ENCODE data around the gene LGMN. TPM values are rescaled to one million over a fixed set of nuclear protein-coding genes. Genes with fewer than 3 reads are reported as not detected.

Gene LGMN
- total RNA-seq, 1 experiment from 2014 or later: 94.2 TPM

DNA sequence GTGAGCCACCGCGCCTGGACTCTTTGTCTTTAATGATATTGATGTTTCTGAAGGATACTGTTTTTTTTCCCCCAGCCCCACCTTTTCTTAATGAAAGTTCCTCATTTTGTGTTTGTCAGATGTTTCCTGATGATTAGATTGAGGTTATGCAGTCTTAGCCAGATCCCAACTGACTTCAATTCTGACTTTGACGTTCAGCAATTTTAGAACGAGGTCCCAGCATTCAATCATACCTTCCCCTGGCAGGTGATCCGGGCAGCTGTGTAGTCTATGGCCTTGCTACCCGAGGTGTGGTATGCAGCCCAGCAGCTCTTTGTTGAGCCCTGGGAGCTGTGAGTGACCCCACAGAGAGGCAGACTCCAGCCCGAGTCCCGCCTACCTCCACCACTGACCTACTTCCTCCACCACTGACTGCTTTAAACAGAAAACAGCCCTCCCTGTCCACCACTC is 82.7 kb downstream of the LGMN start:
- H3K27me3 ChIP-seq (replicated peaks; ENCODE audit: control insufficient read depth, insufficient read depth, low read length): no peaks in the 10 kb centered on the region
- DNase-seq: no peak
- POLR2A ChIA-PET: no interaction called here
- no peaks in the 10 kb centered on the region; the same call in 1 of the 2 replicates for H3K36me3 ChIP-seq (ENCODE audit: control insufficient read depth, insufficient read depth, low read length)
- TF ChIP-seq, protein P1, sequence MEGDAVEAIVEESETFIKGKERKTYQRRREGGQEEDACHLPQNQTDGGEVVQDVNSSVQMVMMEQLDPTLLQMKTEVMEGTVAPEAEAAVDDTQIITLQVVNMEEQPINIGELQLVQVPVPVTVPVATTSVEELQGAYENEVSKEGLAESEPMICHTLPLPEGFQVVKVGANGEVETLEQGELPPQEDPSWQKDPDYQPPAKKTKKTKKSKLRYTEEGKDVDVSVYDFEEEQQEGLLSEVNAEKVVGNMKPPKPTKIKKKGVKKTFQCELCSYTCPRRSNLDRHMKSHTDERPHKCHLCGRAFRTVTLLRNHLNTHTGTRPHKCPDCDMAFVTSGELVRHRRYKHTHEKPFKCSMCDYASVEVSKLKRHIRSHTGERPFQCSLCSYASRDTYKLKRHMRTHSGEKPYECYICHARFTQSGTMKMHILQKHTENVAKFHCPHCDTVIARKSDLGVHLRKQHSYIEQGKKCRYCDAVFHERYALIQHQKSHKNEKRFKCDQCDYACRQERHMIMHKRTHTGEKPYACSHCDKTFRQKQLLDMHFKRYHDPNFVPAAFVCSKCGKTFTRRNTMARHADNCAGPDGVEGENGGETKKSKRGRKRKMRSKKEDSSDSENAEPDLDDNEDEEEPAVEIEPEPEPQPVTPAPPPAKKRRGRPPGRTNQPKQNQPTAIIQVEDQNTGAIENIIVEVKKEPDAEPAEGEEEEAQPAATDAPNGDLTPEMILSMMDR (IDR thresholded peaks at IDR 0.05; ENCODE audit: insufficient read depth in 1 of 2, low read depth in 1 of 2, low read length in 1 of 2, severe bottlenecking in 1 of 2, unreplicated experiment in 1 of 2): no peak
- no peaks in the 10 kb centered on the region for H3K9me3 ChIP-seq
- no TSS peak for BruUV-seq (replicated peaks)
- no peaks in the 10 kb centered on the region for H3K9me3 Mint-ChIP-seq (ENCODE audit: unreplicated experiment)
- no peaks in the 10 kb centered on the region for H3K4me1 Mint-ChIP-seq (ENCODE audit: low read depth, unreplicated experiment)
- H3K4me3 ChIP-seq (ENCODE audit: low read depth, low read length): no peak overlapping the region
- CTCF ChIA-PET: interaction anchor here (0.7 kb wide), 1 partner anchor 11 kb away, joined by 5 read pairs; no protein-coding TSS in a partner anchor
- peaks cover 6% of the 10 kb centered on the region for H3K36me3 Mint-ChIP-seq (ENCODE audit: insufficient read depth, unreplicated experiment)
- no peaks in the 10 kb centered on the region for H3K27me3 Mint-ChIP-seq (ENCODE audit: insufficient read depth, unreplicated experiment)
- intact Hi-C loops (cut with micrococcal nuclease; ENCODE audit: unreplicated experiment): no loop called here
- no peak overlapping the region for H3K4me3 Mint-ChIP-seq (ENCODE audit: unreplicated experiment)
- no peaks in the 10 kb centered on the region for H3K4me1 ChIP-seq
- H3K27ac Mint-ChIP-seq (ENCODE audit: unreplicated experiment): no peak overlapping the region

DNA sequence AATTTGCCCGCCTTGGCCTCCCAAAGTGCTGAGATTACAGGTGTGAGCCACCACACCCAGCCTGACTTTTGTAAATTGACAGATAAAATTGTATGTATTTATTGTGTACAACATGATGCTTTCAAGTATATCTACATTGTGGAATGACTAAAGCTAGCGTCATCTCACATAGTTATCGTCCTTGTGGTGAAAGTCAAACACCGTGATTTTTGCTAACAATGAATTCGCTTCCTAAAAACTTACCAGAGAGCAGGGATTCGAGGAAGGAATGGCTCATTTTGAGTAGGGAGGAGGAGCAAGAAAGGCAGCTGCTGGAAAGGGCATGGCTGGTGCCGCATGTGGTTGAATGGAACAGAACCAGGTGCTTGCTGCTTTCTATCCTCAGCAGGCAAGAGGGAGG is 85.4 kb downstream of the LGMN start:
- no peak for DNase-seq
- TF ChIP-seq, protein P1 (IDR thresholded peaks at IDR 0.05; ENCODE audit: insufficient read depth in 1 of 2, low read depth in 1 of 2, low read length in 1 of 2, severe bottlenecking in 1 of 2, unreplicated experiment in 1 of 2): no peak
- CTCF ChIA-PET: no interaction called here
- Histone ChIP-seq H3K9me3 (no peaks in the 10 kb centered on the region), H3K4me3 (ENCODE audit: low read depth, low read length) (no peak overlapping the region), H3K27me3 (replicated peaks; ENCODE audit: control insufficient read depth, insufficient read depth, low read length) (no peaks in the 10 kb centered on the region), H3K36me3 (ENCODE audit: control insufficient read depth, insufficient read depth, low read length) (no peaks in the 10 kb centered on the region; the same call in 1 of the 2 replicates), H3K4me1 (no peaks in the 10 kb centered on the region)
- Mint-ChIP-seq H3K9me3 (ENCODE audit: unreplicated experiment) (no peaks in the 10 kb centered on the region), H3K27me3 (ENCODE audit: insufficient read depth, unreplicated experiment) (no peaks in the 10 kb centered on the region), H3K36me3 (ENCODE audit: insufficient read depth, unreplicated experiment) (peaks cover 6% of the 10 kb centered on the region), H3K27ac (ENCODE audit: unreplicated experiment) (no peak overlapping the region), H3K4me3 (ENCODE audit: unreplicated experiment) (no peak overlapping the region), H3K4me1 (ENCODE audit: low read depth, unreplicated experiment) (no peaks in the 10 kb centered on the region)
- intact Hi-C loops (cut with micrococcal nuclease; ENCODE audit: unreplicated experiment): no loop called here
- POLR2A ChIA-PET: no interaction called here
- BruUV-seq (replicated peaks): no TSS peak

DNA sequence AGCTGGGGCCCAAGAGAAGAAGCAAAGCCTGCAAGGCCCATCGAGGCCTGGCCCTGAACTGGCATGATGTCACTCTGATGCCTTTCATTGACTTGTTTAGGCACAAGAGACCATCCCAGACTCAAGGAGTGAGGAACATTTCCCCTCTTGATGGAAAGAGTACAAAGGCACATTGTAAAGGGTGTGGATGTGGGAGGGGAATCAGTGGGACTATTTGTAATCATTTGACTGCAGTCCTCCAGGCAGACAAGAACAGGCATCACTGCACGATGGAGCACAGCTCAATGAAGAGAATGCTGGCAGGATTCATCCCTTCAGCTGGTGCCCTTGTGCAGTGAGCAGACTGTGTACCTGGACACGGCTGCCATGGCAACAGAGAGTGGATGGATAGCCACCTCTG is 87.9 kb downstream of the LGMN start:
- CTCF ChIA-PET: no interaction called here
- TF ChIP-seq, protein P1 (IDR thresholded peaks at IDR 0.05; ENCODE audit: insufficient read depth in 1 of 2, low read depth in 1 of 2, low read length in 1 of 2, severe bottlenecking in 1 of 2, unreplicated experiment in 1 of 2): no peak

More for the DNA sequence above, 87.9 kb downstream of the LGMN start:
- Histone ChIP-seq H3K4me3 (ENCODE audit: low read depth, low read length) (no peak overlapping the region), H3K9me3 (no peaks in the 10 kb centered on the region), H3K4me1 (no peaks in the 10 kb centered on the region), H3K27me3 (replicated peaks; ENCODE audit: control insufficient read depth, insufficient read depth, low read length) (no peaks in the 10 kb centered on the region), H3K36me3 (ENCODE audit: control insufficient read depth, insufficient read depth, low read length) (no peaks in the 10 kb centered on the region)
- POLR2A ChIA-PET: no interaction called here
- H3K27ac Mint-ChIP-seq (ENCODE audit: unreplicated experiment): no peak overlapping the region
- no peak for DNase-seq
- H3K9me3 Mint-ChIP-seq (ENCODE audit: unreplicated experiment): no peaks in the 10 kb centered on the region
- H3K36me3 Mint-ChIP-seq (ENCODE audit: insufficient read depth, unreplicated experiment): peaks cover 6% of the 10 kb centered on the region
- H3K27me3 Mint-ChIP-seq (ENCODE audit: insufficient read depth, unreplicated experiment): no peaks in the 10 kb centered on the region
- H3K4me3 Mint-ChIP-seq (ENCODE audit: unreplicated experiment): no peak overlapping the region
- intact Hi-C loops (cut with micrococcal nuclease; ENCODE audit: unreplicated experiment): no loop called here
- H3K4me1 Mint-ChIP-seq (ENCODE audit: low read depth, unreplicated experiment): no peaks in the 10 kb centered on the region
- BruUV-seq (replicated peaks): no TSS peak

All from Caco-2 (cell line).